Memory B cell (primary cell): ENCODE results near the gene HUS1B.
"Not testable (repeated sequence)": the region's sequence is repeated elsewhere in the genome, so short reads cannot be mapped to it uniquely, and the experiment has no call there.

Experiments
- ATAC-seq: fragments of 150-1000 bp; cut with Tn5 transposase; 2 replicates; pipeline ENCODE4 v1.10.0; 2021; ENCODE audit warnings: low read depth, mild to moderate bottlenecking, moderate library complexity
- DNase-seq, 2 donors: peaks; one replicate each; pipeline ENCODE4 v3.0.0; 2022; ENCODE audit warnings: low spot score in 2 of 2
- H3K27ac Mint-ChIP-seq: one replicate; pipeline ENCODE4 v1.8.0; 2022; ENCODE audit warnings: mild to moderate bottlenecking, moderate library complexity, mixed read lengths
- H3K27me3 Mint-ChIP-seq: one replicate; pipeline ENCODE4 v1.8.0; 2022; ENCODE audit warnings: mixed read lengths
- H3K36me3 Mint-ChIP-seq: one replicate; pipeline ENCODE4 v1.8.0; 2022; ENCODE audit warnings: mild to moderate bottlenecking, mixed read lengths
- H3K4me1 Mint-ChIP-seq: one replicate; pipeline ENCODE4 v1.8.0; 2022; ENCODE audit warnings: mixed read lengths
- H3K4me3 Mint-ChIP-seq: one replicate; pipeline ENCODE4 v1.8.0; 2022; ENCODE audit warnings: mild to moderate bottlenecking, moderate library complexity, mixed read lengths
- H3K9me3 Mint-ChIP-seq: one replicate; pipeline ENCODE4 v1.8.0; 2022; ENCODE audit warnings: mixed read lengths

HUS1B gene

DNA sequence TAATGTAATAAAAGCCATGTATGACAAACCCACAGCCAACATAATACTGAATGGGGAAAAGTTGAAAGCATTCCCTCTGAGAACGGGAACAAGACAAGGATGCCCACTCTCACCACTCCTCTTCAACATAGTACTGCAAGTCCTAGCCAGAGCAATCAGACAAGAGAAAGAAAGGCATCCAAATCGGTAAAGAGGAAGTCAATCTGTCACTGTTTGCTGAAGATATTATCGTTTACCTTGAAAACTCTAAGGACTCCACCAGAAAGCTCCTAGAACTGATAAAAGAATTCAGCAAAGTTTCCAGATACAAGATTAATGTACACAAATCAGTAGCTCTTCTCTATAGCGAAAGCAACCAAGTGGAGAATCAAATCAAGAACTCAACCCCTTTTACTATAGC, 6.9 kb upstream of the HUS1B start:
- not testable (repeated sequence) for H3K27me3 Mint-ChIP-seq, H3K4me3 Mint-ChIP-seq, ATAC-seq, DNase-seq, H3K9me3 Mint-ChIP-seq
- Mint-ChIP-seq H3K27ac (peak overlapping the region; percentile 3), H3K4me1 (peaks cover 50% of the 10 kb centered on the region), H3K36me3 (peaks cover 20% of the 10 kb centered on the region)

DNA sequence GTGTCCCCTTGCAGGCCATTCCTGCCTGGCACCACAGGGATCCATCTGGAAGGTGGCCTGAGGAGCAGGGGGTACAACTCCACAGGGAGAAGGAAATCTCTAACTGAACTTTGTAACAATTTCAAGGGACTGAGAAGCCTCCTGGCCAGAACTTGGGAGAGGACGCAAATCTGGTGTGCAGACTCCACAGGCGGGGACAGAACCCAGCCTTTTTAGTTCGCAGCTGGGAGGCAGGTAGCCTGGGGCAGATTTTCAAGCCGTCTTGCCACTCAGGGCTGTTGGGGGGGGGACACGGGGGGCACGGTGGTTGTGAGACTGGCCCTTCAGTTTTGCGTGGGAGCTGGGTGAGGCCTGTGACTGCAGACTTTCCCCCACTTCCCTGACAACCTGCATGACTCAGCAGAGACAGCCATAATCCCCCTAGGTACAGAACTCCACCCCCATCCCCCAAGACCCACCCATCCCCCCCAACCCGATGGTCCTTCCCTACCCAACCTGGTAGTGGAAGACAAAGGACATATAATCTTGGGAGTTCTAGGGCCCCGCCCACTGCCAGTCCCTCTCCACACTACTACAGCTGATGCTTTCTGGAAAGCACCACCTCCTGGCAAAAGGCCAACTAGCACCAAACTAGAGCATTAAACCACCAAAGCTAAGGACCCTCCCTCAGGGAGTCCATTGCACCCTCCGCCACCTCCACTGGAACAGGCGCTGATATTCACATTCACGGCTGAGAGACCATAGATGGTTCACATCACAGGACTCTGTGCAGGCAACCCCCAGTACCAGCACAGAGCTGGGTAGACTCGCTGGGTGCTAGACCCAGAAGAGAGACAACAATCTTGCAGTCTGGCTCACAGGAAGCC, 3.0 kb upstream of the HUS1B start:
- no peak overlapping the region for H3K4me3 Mint-ChIP-seq
- no peak overlapping the region for H3K27ac Mint-ChIP-seq
- no peak for DNase-seq
- peaks cover 47% of the 10 kb centered on the region for H3K4me1 Mint-ChIP-seq
- ATAC-seq = no peak
- peaks cover 17% of the 10 kb centered on the region for H3K36me3 Mint-ChIP-seq
- H3K27me3 Mint-ChIP-seq = no peaks in the 10 kb centered on the region
- H3K9me3 Mint-ChIP-seq = no peaks in the 10 kb centered on the region

DNA sequence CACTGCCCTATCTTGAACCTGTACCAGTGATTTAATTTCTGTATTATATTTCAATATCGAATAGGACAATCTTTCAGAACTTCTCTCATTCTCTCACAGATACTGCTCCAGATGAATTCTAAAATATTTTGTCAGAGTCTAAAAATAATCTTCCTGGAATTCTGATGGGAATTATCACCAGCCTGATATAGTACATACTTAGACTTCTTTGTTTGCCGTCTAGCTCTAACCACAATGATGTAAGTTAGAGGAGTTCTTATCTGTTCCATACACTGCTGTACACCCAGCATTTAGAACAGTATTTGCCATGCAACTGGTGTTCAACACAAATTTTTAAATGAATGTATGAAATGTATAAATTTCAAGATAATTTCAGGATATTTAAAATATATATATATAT, 1.3 kb upstream of the HUS1B start:
- H3K9me3 Mint-ChIP-seq = peaks cover 1% of the 10 kb centered on the region
- ATAC-seq (no peak), DNase-seq (no peak)
- no peak overlapping the region for H3K4me3 Mint-ChIP-seq
- peaks cover 35% of the 10 kb centered on the region for H3K4me1 Mint-ChIP-seq
- H3K36me3 Mint-ChIP-seq = peaks cover 16% of the 10 kb centered on the region
- no peak overlapping the region for H3K27ac Mint-ChIP-seq
- H3K27me3 Mint-ChIP-seq = no peaks in the 10 kb centered on the region

DNA sequence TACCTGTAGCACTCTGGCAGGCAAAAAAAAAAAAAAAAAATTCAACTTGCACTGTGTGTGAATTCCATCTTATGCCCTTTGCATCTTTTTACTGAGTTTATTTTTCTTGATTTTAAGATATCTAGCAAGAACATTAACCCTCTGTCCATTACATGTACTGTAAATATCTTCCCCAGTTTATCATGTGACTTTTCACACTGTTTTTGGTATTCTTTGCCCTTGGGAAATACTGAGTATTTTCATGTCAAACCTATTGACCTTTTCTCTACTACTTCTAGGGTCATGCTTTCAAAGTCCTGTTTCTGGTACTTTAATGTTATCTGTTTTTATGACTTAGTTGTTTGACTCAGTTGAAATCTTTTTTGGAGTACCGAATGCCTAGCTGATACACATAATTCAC, 843 bp upstream of the HUS1B start:
- no peaks in the 10 kb centered on the region for H3K27me3 Mint-ChIP-seq
- ATAC-seq = no peak
- DNase-seq = no peak
- peaks cover 19% of the 10 kb centered on the region for H3K36me3 Mint-ChIP-seq
- H3K4me3 Mint-ChIP-seq = no peak overlapping the region
- peaks cover 1% of the 10 kb centered on the region for H3K9me3 Mint-ChIP-seq
- no peak overlapping the region for H3K27ac Mint-ChIP-seq
- H3K4me1 Mint-ChIP-seq = peaks cover 34% of the 10 kb centered on the region

DNA sequence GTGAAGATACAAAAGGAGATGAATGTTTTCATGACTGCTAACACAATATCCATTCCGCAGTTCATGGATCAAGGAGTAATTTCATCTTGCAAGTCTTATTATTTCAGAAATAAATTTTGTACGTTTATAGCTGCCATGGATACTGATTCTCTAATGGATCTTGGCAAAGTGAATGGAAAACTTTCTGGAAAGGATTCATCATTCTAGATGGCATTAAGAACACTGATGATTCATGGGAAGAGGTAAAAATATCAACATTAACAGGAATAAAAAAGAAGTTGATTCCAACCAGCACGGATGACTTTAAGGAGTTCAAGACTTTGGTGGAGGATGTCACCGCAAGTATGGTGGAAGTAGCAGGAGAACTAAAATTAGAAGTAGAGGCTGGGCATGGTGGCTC, 2.8 kb downstream of the HUS1B start:
- no peak for ATAC-seq
- Mint-ChIP-seq H3K36me3 (peaks cover 19% of the 10 kb centered on the region), H3K4me1 (peaks cover 9% of the 10 kb centered on the region), H3K9me3 (peaks cover 1% of the 10 kb centered on the region), H3K4me3 (no peak overlapping the region), H3K27ac (no peak overlapping the region), H3K27me3 (no peaks in the 10 kb centered on the region)
- no peak for DNase-seq

DNA sequence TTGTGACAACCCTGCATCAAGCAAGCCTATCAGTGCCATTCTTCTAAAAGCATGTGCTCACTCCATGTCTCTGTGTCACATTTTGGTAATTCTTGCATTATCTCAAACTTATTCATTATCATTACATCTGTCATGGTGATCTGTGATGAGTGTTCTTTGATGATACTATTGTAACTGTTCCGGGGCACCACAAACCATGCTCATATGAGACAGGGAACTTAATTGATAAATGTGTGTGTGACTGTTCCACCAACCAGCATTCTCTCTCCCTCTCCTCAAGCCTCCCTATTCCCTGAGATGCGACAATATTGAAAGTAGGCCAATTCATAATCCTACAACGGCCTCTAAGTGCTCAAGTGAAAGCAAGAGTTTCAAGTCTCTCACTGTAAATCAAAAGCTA, 4.0 kb downstream of the HUS1B start:
- peaks cover 1% of the 10 kb centered on the region for H3K9me3 Mint-ChIP-seq

DNA sequence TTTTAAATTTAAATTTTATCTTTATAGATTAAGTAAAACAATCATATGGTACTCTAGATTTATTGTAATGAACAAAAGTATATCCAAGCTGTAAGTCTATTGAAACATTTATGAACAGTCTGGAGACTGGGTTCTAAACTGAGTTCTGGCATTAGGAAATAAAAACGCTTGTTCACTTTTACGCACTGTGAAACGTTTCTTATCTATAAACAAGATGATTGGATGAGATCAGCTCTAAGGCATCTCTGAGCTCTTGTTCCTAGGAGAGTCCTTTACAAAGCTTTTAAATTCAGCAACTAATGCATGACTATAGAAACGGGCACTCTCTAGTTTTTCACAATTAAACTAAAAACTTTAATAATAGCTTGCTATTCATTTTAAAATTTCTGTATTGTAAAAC, 6.8 kb downstream of the HUS1B start:
- Mint-ChIP-seq H3K4me1 (peaks cover 11% of the 10 kb centered on the region), H3K36me3 (peaks cover 9% of the 10 kb centered on the region), H3K4me3 (no peak overlapping the region), H3K27ac (no peak overlapping the region), H3K9me3 (peaks cover 1% of the 10 kb centered on the region), H3K27me3 (no peaks in the 10 kb centered on the region)
- DNase-seq (no peak), ATAC-seq (no peak)

More for the DNA sequence above, 4.0 kb downstream of the HUS1B start:
- H3K27ac Mint-ChIP-seq = no peak overlapping the region
- no peak for ATAC-seq
- H3K4me3 Mint-ChIP-seq = no peak overlapping the region
- H3K27me3 Mint-ChIP-seq = no peaks in the 10 kb centered on the region
- DNase-seq = no peak
- peaks cover 7% of the 10 kb centered on the region for H3K4me1 Mint-ChIP-seq
- H3K36me3 Mint-ChIP-seq = peaks cover 19% of the 10 kb centered on the region

DNA sequence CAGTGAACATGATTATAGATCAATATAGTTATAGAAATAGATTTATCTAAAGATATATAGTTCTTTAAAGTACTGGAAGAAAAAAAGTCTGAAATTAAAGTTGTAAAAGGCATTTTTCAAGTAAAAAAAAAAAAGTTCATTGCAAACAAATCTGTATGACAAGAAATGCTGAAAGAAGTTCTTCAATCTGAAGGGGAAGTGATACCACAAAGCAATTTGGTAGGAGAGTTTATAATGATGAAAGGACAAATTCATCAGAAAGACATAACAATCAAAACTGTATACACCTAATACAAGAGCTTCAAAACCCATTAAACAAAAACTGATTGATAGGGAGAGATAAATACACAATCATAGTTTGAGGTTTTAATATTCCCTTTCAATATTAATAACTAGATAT, 14.1 kb downstream of the HUS1B start:
- peak; percentile 31 for ATAC-seq
- peaks cover 24% of the 10 kb centered on the region for H3K4me1 Mint-ChIP-seq
- no peaks in the 10 kb centered on the region for H3K27me3 Mint-ChIP-seq
- DNase-seq = no peak
- no peak overlapping the region for H3K4me3 Mint-ChIP-seq
- H3K36me3 Mint-ChIP-seq = peaks cover 12% of the 10 kb centered on the region
- peaks cover 3% of the 10 kb centered on the region for H3K9me3 Mint-ChIP-seq
- no peak overlapping the region for H3K27ac Mint-ChIP-seq

DNA sequence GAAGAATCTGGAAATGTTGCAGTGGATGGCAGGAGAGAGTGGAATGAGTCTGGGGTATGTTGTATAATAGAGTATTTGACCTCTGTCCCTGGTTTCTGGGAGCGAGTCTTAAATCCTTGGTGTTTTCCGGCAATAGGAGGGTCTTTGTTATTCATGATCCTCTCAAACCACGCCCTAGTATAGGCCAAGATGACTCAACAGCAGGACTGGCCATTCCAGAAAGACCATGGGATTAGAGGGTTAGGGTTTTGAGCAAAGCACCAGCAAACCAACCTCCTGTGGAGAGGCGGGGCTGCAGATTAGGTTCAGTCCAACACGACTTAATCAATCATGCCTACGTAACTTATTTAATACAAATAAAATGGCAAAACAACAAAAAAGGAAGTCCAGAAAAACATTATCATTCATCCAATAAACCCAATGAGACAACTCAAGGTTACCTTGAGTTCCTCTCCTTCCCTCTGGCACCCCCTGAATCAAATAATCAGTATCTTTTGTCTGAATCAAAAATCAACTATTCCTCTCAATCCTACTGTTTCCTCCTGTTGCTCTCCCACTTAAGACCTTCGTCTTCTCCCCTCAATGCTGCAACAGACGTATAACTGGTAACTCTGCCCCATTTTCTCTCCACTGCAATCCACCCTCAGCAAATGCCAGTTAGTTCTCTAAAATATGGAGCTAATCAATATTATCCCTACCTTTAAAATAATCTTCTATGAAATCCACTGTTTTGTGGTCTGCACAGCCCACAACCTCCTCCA, 15.5 kb downstream of the HUS1B start:
- no peak overlapping the region for H3K4me3 Mint-ChIP-seq
- H3K36me3 Mint-ChIP-seq = peaks cover 21% of the 10 kb centered on the region
- H3K27me3 Mint-ChIP-seq = no peaks in the 10 kb centered on the region
- no peak overlapping the region for H3K27ac Mint-ChIP-seq
- DNase-seq (no peak), ATAC-seq (no peak)
- peaks cover 3% of the 10 kb centered on the region for H3K9me3 Mint-ChIP-seq
- H3K4me1 Mint-ChIP-seq = peaks cover 24% of the 10 kb centered on the region

DNA sequence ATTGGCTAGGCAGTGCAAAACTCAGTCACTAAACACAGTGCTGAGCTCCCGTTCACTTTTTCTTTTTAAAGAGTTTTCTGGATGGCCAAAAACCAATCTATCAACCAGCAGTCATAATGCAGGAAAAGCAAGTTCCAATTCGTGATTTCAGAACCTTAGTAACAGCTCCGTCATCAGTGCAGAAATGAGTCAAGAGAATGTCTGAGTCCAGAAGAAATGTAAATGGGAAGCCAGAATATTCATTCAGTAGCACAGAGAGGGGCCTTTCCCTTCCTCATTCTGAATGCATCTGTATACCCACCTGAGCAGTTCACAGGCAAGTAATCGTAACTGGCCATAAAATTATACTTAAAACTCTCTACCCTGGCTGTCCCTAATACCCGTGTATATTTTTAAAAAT, 20.4 kb downstream of the HUS1B start:
- Mint-ChIP-seq H3K27me3 (no peaks in the 10 kb centered on the region), H3K9me3 (no peaks in the 10 kb centered on the region), H3K27ac (no peak overlapping the region), H3K4me3 (no peak overlapping the region), H3K4me1 (peaks cover 7% of the 10 kb centered on the region), H3K36me3 (peaks cover 32% of the 10 kb centered on the region)
- no peak for DNase-seq
- ATAC-seq = no peak

DNA sequence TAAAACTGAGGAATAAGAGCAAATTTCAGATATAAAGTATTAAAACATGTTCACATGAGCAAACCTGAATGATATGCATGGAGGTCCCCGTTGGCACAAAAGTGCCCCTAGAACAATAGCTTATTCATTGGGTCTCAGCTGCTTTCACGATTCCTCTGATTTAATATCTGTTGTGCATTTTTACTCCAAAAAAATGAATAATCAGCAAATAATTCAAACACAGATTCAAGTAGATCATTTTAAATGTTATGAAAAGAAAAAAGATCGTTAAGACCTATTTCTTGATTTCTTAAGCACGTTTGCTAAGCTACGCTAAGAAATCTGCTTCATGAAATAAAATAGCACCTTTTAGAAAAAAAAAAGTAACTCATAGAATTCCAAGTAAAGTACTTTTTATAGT, 21.7 kb downstream of the HUS1B start:
- Mint-ChIP-seq H3K9me3 (no peaks in the 10 kb centered on the region), H3K36me3 (peaks cover 29% of the 10 kb centered on the region), H3K27me3 (no peaks in the 10 kb centered on the region), H3K4me1 (peaks cover 7% of the 10 kb centered on the region), H3K27ac (no peak overlapping the region), H3K4me3 (no peak overlapping the region)
- no peak for ATAC-seq
- DNase-seq = no peak

DNA sequence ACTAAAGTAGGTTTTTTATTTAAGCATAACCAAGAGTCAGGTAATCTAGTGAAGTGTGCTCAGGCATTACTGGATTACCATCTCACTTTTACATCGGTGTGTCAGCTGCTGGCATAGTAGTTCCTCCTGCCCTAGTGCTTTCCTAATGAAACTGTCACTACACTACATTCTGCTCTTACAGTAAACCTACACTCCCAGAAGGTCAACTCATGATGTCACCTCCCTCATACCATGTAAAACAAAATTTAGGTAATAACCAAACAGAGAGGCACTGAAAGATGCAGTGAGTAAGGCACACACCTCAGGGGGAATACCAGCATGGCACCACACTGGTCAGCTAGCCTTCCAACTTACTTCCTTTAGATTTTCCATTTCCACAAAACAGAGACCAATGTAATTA, 23.3 kb downstream of the HUS1B start:
- Mint-ChIP-seq H3K27ac (no peak overlapping the region), H3K36me3 (peaks cover 24% of the 10 kb centered on the region), H3K4me3 (no peak overlapping the region), H3K9me3 (no peaks in the 10 kb centered on the region), H3K27me3 (no peaks in the 10 kb centered on the region), H3K4me1 (peaks cover 8% of the 10 kb centered on the region)
- ATAC-seq (no peak), DNase-seq (no peak)

DNA sequence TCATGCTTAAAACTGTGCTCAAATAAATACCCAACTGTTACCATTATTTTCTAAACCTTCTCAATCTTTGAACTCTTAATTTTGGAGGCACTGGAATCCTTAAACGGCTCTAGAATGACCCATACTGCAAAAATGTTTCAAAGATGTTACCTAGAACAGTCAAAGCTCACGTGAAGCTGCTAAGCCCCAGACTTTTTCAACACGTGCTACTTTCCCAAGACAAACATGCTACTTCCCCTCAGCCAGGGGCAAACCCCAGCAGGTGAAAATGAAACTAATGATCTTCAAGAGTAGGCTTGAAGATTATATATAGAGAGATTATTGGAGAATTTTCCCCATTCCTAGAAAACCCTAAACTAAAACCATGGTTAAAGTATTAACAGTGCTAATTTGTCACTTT, 28.1 kb downstream of the HUS1B start:
- no peak for DNase-seq
- Mint-ChIP-seq H3K9me3 (no peaks in the 10 kb centered on the region), H3K36me3 (peaks cover 25% of the 10 kb centered on the region), H3K27ac (peak overlapping the region; percentile 84), H3K4me3 (no peak overlapping the region), H3K4me1 (peaks cover 11% of the 10 kb centered on the region), H3K27me3 (no peaks in the 10 kb centered on the region)
- peak; percentile 79 for ATAC-seq

DNA sequence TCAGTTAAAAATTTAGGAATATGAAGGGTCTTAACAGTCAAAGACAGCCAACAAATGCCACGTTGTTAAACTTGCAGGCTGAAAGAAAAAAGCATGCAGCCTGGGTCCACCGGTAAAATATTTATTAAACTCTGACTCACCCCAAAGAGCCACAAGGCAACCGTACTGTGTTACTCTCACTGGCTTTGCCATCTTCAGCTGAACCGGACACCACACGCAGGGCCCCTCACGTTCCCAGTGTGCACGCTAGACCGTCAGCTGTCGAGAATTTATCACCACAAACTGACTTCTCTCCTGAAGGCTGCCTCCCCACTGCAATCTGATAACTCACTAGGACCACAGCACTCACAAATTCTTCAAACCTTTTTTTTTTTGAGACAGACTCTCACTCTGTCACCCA, 30.7 kb downstream of the HUS1B start:
- H3K27ac Mint-ChIP-seq = no peak overlapping the region
- no peak for DNase-seq

More for the DNA sequence above, 30.7 kb downstream of the HUS1B start:
- no peaks in the 10 kb centered on the region for H3K27me3 Mint-ChIP-seq
- H3K4me3 Mint-ChIP-seq = no peak overlapping the region
- ATAC-seq = no peak
- H3K4me1 Mint-ChIP-seq = peaks cover 9% of the 10 kb centered on the region
- no peaks in the 10 kb centered on the region for H3K9me3 Mint-ChIP-seq
- H3K36me3 Mint-ChIP-seq = peaks cover 14% of the 10 kb centered on the region
